ENCODE data around the gene NUMA1. TPM values are rescaled to one million over a fixed set of nuclear protein-coding genes. Genes with fewer than 3 reads are reported as not detected.

NUMA1 gene
- polyA plus RNA-seq, 1 donor from 2014 or later, result 116 TPM

GRCh38 chr11:72105888-72106287 lies 25.5 kb upstream of the NUMA1 start, which contains the start of gene TOMT:
Gene TOMT, plus strand, starts transcription at chr11:72105924. Its CDS starts 28 bp downstream, at chr11:72105952.
- Histone ChIP-seq H2AFZ (ENCODE audit: low read depth, low read length) (no peak within 1 kb of the TSS), H3K9me3 (ENCODE audit: low read length) (no peaks in the 10 kb centered on the region), H3K9me2 (ENCODE audit: insufficient read depth, low read length) (no peaks in the 10 kb centered on the region), H3K4me3 (ENCODE audit: low read length) (no peak within 1 kb of the TSS), H3K9ac (ENCODE audit: low read length) (no peak within 1 kb of the TSS), H3K27ac (ENCODE audit: low read length) (no peak within 1 kb of the TSS), H3K27me3 (ENCODE audit: insufficient read depth, low read depth, low read length) (no peaks in the 10 kb centered on the region), H4K20me1 (ENCODE audit: insufficient read depth) (no peaks in the 10 kb centered on the region), H3K36me3 (ENCODE audit: insufficient read depth, low read length) (no peaks in the 10 kb centered on the region), H3K79me2 (replicated peaks; ENCODE audit: insufficient read depth, low read length) (peaks cover 20% of the 10 kb centered on the region), H3K4me2 (ENCODE audit: low read length) (no peak within 1 kb of the TSS), H3F3A (ENCODE audit: insufficient read depth, low read length, poor library complexity, severe bottlenecking) (no peaks in the 10 kb centered on the region)
- TF ChIP-seq RAD21 (conservative IDR thresholded peaks at IDR 0.05) (no peak), TAF1 (IDR thresholded peaks at IDR 0.05; ENCODE audit: low read depth) (no peak), MXI1 (conservative IDR thresholded peaks at IDR 0.05; ENCODE audit: poor library complexity, severe bottlenecking) (no peak), EZH2 (IDR thresholded peaks at IDR 0.05; ENCODE audit: borderline replicate concordance, insufficient read depth, low read length, poor library complexity, severe bottlenecking) (no peak), POLR2AphosphoS5 (IDR thresholded peaks at IDR 0.05) (no peak), SMC3 (conservative IDR thresholded peaks at IDR 0.05; ENCODE audit: poor library complexity) (no peak), EP300 (conservative IDR thresholded peaks at IDR 0.05; ENCODE audit: poor library complexity, severe bottlenecking) (no peak)
- TF ChIP-seq, protein P1, sequence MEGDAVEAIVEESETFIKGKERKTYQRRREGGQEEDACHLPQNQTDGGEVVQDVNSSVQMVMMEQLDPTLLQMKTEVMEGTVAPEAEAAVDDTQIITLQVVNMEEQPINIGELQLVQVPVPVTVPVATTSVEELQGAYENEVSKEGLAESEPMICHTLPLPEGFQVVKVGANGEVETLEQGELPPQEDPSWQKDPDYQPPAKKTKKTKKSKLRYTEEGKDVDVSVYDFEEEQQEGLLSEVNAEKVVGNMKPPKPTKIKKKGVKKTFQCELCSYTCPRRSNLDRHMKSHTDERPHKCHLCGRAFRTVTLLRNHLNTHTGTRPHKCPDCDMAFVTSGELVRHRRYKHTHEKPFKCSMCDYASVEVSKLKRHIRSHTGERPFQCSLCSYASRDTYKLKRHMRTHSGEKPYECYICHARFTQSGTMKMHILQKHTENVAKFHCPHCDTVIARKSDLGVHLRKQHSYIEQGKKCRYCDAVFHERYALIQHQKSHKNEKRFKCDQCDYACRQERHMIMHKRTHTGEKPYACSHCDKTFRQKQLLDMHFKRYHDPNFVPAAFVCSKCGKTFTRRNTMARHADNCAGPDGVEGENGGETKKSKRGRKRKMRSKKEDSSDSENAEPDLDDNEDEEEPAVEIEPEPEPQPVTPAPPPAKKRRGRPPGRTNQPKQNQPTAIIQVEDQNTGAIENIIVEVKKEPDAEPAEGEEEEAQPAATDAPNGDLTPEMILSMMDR (IDR thresholded peaks at IDR 0.05; ENCODE audit: poor library complexity, severe bottlenecking), result no peak
- TF ChIP-seq, protein P2, sequence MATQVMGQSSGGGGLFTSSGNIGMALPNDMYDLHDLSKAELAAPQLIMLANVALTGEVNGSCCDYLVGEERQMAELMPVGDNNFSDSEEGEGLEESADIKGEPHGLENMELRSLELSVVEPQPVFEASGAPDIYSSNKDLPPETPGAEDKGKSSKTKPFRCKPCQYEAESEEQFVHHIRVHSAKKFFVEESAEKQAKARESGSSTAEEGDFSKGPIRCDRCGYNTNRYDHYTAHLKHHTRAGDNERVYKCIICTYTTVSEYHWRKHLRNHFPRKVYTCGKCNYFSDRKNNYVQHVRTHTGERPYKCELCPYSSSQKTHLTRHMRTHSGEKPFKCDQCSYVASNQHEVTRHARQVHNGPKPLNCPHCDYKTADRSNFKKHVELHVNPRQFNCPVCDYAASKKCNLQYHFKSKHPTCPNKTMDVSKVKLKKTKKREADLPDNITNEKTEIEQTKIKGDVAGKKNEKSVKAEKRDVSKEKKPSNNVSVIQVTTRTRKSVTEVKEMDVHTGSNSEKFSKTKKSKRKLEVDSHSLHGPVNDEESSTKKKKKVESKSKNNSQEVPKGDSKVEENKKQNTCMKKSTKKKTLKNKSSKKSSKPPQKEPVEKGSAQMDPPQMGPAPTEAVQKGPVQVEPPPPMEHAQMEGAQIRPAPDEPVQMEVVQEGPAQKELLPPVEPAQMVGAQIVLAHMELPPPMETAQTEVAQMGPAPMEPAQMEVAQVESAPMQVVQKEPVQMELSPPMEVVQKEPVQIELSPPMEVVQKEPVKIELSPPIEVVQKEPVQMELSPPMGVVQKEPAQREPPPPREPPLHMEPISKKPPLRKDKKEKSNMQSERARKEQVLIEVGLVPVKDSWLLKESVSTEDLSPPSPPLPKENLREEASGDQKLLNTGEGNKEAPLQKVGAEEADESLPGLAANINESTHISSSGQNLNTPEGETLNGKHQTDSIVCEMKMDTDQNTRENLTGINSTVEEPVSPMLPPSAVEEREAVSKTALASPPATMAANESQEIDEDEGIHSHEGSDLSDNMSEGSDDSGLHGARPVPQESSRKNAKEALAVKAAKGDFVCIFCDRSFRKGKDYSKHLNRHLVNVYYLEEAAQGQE (IDR thresholded peaks at IDR 0.05; ENCODE audit: borderline replicate concordance), result no peak

GRCh38 chr11:72103754-72104167 lies 23.4 kb upstream of the NUMA1 start:
- H4K20me1 ChIP-seq (ENCODE audit: insufficient read depth), result no peaks in the 10 kb centered on the region
- no peaks in the 10 kb centered on the region for H3K36me3 ChIP-seq (ENCODE audit: insufficient read depth, low read length)
- peak overlapping the region; percentile 95 for H2AFZ ChIP-seq (ENCODE audit: low read depth, low read length)

More at GRCh38 chr11:72103754-72104167, 23.4 kb upstream of the NUMA1 start:
- H3K9me2 ChIP-seq (ENCODE audit: insufficient read depth, low read length), result no peaks in the 10 kb centered on the region
- no peak for TF ChIP-seq POLR2AphosphoS5 (IDR thresholded peaks at IDR 0.05)
- TF ChIP-seq, protein P1 (IDR thresholded peaks at IDR 0.05; ENCODE audit: poor library complexity, severe bottlenecking), result peak; percentile 39
- H3K27me3 ChIP-seq (ENCODE audit: insufficient read depth, low read depth, low read length), result no peaks in the 10 kb centered on the region
- peak overlapping the region; percentile 90 for H3K27ac ChIP-seq (ENCODE audit: low read length)
- H3K4me2 ChIP-seq (ENCODE audit: low read length), result peak overlapping the region; percentile 42
- peaks cover 20% of the 10 kb centered on the region for H3K79me2 ChIP-seq (replicated peaks; ENCODE audit: insufficient read depth, low read length)
- H3K9me3 ChIP-seq (ENCODE audit: low read length), result no peaks in the 10 kb centered on the region
- H3K9ac ChIP-seq (ENCODE audit: low read length), result peak overlapping the region; percentile 69
- H3F3A ChIP-seq (ENCODE audit: insufficient read depth, low read length, poor library complexity, severe bottlenecking), result no peaks in the 10 kb centered on the region
- peak overlapping the region; percentile 73 for H3K4me3 ChIP-seq (ENCODE audit: low read length)
